Stimulated activated CD8-positive, alpha-beta memory T cell treated with anti-CD3 and anti-CD28 coated beads, Interleukin-2, amount 100 ng/mL, for 1 hour (primary cell): Measurements from ENCODE around the gene ERICH3.

Experiments used
- DNase-seq, 2 donors: peaks; one replicate each; pipeline ENCODE4 v3.0.0-alpha.2; 2020; ENCODE audit warnings: low read depth in 2 of 2

Gene ERICH3

GRCh38 chr1:74591949-74592348, 81.6 kb downstream of the ERICH3 start:
- no peak for DNase-seq

DNA sequence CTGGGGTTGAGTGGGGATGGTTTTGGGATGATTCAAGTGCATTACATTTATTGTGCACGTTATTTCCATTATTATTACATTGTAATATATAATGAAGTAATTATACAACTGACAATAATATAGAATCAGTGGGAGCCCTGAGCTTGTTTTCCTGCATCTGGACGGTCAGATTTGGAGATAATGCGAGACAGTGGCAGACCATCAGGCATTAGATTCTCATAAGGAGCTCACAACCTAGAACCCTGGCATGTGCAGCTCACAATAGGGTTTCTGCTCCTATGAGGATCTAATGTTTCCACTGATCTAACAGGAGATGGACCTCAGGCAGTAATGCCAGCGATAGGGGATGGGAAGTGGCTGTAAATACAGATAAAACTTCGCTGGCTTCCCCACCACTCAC, 83.3 kb downstream of the ERICH3 start:
- no peak for DNase-seq

GRCh38 chr1:74587888-74588287, 85.7 kb downstream of the ERICH3 start:
- DNase-seq: no peak

DNA sequence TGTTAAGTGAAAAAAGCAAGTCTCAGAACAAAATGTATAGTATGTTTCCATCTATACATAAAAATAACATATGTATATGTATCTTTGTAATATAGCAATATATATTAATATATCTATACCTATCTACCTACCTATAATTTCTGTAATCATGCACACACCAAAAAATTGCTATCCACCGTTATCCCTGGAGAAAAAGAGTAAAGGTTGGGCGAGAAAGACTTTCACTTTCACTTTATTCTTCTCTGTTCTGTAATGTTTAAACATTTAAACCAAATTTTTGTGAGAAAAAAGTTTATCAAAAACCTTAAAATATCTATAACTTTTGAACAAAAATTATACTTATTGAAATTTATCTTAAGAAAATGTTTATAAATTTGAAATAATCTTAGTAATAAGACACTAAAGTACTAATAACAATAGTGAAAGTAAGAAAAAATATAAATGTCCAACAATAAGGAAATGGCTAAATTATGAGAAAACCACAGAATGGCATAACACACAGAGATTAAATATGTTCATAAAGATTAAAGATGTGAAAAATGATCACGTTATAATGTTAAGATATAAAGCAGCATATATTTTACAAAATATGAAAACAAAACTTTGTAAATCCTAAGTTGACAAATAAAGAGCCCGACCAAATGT, 87.2 kb downstream of the ERICH3 start:
- DNase-seq: no peak

DNA sequence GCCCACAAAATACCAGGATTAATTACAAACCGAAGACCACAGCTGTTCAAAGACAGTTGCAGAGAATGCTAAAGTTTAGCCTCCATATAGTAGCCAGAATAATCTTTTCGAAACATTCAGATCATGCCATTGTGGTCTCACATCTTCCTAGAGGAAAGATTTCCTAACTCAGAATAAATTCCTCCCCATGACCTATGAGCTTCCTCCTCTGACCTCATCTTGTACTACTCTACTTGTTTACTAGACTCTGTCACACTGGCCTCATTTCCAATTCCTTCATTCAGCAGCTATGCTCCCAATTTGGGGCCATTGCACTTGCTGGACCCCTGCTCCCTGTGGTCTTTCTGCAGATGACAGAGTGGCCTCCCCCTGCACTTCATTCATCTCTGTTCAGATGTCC, 89.4 kb downstream of the ERICH3 start:
- no peak for DNase-seq

DNA sequence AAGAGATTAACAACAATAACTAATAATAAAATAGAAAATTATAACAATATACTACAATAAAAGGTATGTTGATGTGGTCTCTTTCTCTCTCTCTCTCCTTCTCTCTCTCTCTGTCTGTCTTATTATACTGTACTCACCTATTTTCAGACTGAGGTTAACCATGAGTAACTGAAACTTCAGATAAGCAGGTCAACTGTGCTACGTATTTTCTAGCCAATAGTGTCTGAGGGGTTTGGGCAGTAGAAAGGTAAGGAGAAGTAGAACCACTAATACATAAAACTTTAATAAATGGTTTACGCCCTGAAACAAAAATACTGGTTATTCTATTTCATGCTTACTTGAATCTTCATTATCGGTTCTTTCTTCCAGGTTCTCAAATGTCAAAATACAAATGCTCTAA, 90.2 kb downstream of the ERICH3 start:
- DNase-seq: no peak

DNA sequence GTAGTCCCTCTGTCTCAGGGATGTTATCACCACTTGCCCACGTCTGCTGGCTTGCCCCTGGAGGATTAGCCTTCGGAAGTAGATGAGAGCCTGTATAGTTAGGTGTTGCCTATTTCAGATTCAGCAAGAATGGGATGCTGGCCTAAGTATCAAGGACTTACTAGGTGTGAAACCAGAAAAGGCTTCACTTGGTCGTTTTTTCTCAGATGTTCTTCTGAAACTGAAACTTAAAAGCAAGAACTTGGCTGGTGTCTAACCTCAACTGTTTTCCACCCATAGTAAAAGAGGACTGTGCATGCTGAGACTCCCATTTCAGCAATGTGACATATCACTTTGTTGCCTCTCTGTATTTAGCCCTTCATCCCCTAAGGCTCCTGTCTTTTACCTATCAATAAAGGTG, 94.2 kb downstream of the ERICH3 start:
- DNase-seq: no peak

GRCh38 chr1:74578101-74578500, 95.5 kb downstream of the ERICH3 start:
- DNase-seq: no peak

DNA sequence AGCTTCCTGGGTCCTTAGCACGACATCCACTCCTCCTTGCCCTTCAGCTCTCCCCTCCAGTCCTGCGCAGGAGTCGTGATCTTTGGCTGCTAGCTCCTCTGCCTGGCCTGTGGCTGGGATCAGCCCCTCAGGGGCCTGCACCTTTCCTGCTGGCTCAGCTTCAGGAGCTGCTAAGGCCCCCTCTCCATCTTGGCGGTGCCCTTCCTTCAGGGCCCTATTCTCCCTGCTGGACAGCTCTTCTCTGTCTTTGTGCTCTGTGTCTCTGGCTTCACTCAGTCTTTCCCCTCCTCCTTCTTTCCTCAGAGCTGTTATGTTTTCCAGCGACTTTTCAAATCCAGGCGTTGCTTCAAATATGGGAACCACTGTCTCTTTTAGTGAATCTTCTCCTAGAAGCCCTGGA, 101.7 kb downstream of the ERICH3 start:
- DNase-seq: no peak

GRCh38 chr1:74571493-74571800, 102.1 kb downstream of the ERICH3 start:
- DNase-seq: no peak

DNA sequence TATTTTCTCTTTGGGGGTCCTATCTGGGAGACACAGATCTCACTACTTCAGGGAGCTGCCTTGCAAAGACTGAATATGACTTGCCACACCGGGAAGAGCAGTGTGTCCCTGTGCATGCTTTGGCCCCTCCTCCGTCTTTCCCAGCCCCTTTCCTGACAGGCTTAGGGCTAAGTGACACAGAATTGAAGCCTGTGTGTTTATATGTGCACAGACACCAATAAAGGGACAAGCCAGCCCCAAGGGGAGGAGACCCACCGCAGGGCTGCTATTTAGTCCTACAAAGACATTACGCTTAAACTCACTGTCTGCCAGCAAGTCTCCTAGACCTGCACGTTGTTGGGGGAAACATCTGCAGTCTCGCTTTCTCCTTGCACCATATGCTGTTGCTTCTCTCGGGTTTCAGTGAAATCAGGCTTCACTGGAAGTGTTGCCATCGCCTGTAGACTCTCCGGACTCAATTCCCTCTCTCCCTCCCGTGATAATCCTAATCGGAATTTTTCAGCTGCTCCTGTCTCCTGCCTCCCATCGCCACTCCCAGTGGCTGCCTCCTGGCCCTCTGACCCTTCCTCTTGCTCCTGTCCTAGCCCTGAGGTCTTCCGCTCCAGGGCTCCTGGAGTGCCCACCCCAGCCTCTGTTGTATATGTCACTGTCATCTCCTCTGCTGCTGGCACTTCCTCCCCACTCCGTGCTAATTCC, 102.6 kb downstream of the ERICH3 start:
- DNase-seq: no peak

DNA sequence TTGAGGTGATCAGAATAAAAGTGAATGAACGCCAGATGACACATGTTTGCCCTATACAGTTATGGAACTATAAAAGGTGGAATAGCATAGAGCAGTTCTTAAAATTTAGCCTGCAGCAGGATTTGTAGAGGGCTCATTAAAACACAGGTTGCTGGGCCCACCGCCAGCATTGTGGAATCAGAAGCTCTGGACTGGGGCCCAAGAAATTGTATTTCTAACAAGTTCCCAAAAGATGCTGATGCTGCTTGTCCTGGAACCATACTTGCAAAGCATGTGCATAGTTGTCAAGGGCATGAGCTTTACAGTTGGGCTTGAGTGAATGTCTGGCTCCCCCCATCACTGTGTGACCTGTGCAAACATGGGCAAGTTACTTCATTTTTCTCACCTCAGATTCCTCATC, 123.7 kb downstream of the ERICH3 start:
- no peak for DNase-seq

- DNase-seq: no peak
Measured at GRCh38 chr1:74548961-74549750, 124.4 kb downstream of the ERICH3 start.

GRCh38 chr1:74545821-74546220, 127.8 kb downstream of the ERICH3 start:
- no peak for DNase-seq

DNA sequence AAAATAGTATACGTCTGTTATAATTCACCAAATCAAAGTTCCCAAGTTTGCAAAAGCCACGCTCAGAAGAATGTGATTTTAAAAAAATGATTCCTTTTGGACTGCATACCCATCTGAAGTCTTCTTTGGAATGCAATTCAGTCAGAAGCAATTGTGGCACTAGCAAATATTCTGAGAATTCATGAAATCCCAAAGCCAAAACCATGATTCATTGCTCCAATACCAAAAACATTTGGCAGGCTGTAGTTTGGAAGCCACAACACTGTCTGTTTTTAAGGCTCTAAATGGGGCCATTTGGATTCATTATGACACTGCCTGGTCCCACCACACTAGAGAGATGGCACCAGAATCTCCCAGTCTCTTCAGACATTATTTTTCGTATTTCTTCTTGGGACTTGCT, 139.4 kb downstream of the ERICH3 start:
- no peak for DNase-seq

DNA sequence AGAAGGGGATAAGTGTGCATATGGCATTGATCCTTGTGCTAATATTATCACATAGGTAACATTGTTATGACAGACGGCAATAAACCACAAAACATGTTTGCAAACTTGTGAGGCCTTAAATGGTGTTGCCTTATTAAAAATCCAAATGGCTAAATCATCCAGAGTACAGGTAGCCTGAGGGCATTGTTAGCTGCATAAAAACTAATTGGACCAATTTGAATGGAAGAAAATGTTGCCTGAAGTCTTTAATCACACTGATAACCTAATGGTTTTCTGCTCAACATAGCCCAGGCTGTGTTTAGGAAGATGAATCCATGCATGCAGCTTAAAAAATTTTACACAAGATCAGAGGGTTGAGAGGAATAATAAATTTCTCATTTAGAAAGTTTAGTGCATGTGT, 141.8 kb downstream of the ERICH3 start:
- DNase-seq: no peak

DNA sequence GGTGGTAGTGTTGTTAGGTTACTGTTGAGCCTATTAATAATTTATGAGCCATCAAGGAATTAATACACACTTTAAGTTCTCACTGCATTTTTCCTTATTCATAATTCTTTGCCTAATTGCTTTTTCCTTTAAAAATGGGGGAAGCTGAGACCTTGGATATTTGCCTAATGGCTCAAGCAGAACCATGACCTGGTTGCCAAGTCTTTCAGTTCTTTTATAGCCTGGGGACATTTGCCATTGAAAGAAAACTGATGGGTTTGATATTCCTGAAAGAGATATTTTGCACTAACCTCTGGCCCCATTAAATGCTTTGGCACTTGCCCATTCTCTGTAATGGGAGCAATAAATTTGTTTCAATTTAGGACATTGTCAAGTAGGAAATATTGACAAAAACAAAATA, 142.7 kb downstream of the ERICH3 start:
- DNase-seq: no peak

DNA sequence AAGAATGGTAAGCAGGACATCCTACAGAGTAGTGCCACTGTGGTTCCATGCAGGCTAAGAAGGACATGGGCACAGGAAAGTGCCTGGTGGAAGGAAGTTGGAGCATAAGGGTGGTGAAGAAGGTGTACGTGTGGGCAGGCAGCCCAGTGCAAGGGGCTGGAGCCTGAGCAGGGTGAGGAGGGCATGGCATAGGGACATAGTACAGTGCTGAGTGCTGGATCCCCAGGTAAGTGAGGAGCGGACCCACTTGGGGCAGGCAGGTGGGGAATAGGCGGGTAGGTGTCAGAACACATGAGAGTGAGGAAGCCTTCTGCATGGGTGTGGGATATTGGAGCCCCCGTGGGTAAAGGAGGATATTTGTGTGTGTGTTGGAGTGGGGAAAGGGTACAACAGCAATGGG, 145.5 kb downstream of the ERICH3 start:
- no peak for DNase-seq

DNA sequence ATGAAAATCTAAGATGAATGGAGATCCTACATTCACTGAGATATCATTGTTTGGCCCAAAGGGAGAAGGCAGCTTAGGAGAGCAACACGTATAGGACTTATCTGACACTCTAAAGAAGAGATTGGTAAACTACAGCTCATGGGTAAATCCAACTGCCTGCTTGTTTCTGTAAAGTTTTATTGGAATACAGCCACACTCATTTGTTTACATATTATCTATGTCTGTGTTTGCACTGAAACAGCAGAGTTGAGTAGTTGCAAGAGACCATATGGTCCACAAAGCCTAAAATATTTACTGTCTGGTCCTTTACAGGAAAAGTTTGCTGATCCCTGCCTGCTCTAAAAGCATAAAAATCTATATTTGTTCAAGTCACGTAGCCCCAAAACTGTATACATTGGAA, 146.9 kb downstream of the ERICH3 start:
- no peak for DNase-seq

DNA sequence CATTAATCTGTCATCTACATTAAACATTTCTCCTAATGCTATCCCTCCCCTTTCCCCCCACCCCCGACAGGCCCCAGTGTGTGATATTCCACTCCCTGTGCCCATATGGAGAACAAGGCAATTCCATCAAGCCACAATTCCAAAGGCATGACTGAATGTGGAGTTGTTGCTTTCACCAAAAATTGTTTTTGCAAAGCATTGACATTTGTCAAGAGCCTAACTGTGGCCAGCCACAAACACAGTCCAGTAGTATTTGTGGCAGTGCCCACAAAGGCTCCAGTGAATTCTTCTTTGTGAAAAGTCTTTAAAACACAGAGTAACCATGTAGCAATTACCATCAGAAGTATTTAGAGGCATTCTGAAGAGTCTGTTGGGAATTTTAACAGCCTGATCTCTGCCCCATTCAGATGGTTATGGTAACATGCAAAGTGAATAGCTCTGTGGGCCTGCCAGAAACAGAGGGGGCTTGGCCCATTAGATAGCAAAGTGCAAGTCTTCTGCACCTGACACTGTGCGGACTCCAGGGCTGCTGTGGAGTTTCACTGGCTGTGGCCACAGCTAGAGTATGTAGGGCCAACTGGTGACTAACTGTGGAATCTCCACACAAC, 149.6 kb downstream of the ERICH3 start:
- no peak for DNase-seq

GRCh38 chr1:74522148-74522547, 151.4 kb downstream of the ERICH3 start:
- no peak for DNase-seq
